ENCODE measurements around the gene FAM241B.
A peak's percentile ranks its signal among the peaks of the same experiment; 100 is the strongest.

The FAM241B gene

GRCh38 chr10:69662901-69663300 is 32.9 kb downstream of the FAM241B start:
- H3K4ac ChIP-seq (ENCODE audit: low read depth, low read length), result no peak overlapping the region
- H3K4me3 ChIP-seq (ENCODE audit: low read length), result no peak overlapping the region
- DNase-seq, result no peak
- no peak overlapping the region for H3K18ac ChIP-seq (ENCODE audit: low read length)
- H2BK120ac ChIP-seq (ENCODE audit: low read depth, low read length), result no peak overlapping the region
- no peaks in the 10 kb centered on the region for H3K79me1 ChIP-seq (ENCODE audit: low read length)
- no peaks in the 10 kb centered on the region for H3K79me2 ChIP-seq (ENCODE audit: control insufficient read depth, insufficient read depth, low read length)
- no peak overlapping the region for H2BK5ac ChIP-seq (ENCODE audit: low read length)
- H3K4me2 ChIP-seq (ENCODE audit: low read length), result no peak overlapping the region
- WGBS (ENCODE audit: extremely low coverage, insufficient coverage, low lambda C conversion rate), result no CpG with 5 or more reads among the region's 7 CpGs
- no peaks in the 10 kb centered on the region for H3K4me1 ChIP-seq (ENCODE audit: control insufficient read depth, low read depth, low read length)
- no peaks in the 10 kb centered on the region for H3K36me3 ChIP-seq (ENCODE audit: control insufficient read depth, insufficient read depth, low read length)
- no peak overlapping the region for H3K23ac ChIP-seq (ENCODE audit: low read length)
- no peak overlapping the region for H3K27ac ChIP-seq (ENCODE audit: low read depth, low read length)
- H3K56ac ChIP-seq (ENCODE audit: low read length), result no peak overlapping the region
- H4K8ac ChIP-seq (ENCODE audit: low read depth, low read length), result no peak overlapping the region
- H3K27me3 ChIP-seq (ENCODE audit: insufficient read depth, low read length, poor library complexity), result no peaks in the 10 kb centered on the region
- no peak overlapping the region for H3K9ac ChIP-seq (ENCODE audit: low read length)
- H2BK15ac ChIP-seq (replicated peaks; ENCODE audit: low read depth), result no peak overlapping the region
- no peak overlapping the region for H2AK5ac ChIP-seq (ENCODE audit: low read length)
- no peak overlapping the region for H4K5ac ChIP-seq (ENCODE audit: low read length)

GRCh38 chr10:69663369-69663947 is 33.4 kb downstream of the FAM241B start:
- no CpG with 5 or more reads among the region's 9 CpGs for WGBS (ENCODE audit: extremely low coverage, insufficient coverage, low lambda C conversion rate)
- DNase-seq, result peak; percentile 72

GRCh38 chr10:69665474-69666320 is 35.6 kb downstream of the FAM241B start:
- no peak overlapping the region for H4K5ac ChIP-seq (ENCODE audit: low read length)
- no peaks in the 10 kb centered on the region for H3K36me3 ChIP-seq (ENCODE audit: control insufficient read depth, insufficient read depth, low read length)
- no peak overlapping the region for H3K27ac ChIP-seq (ENCODE audit: low read depth, low read length)
- no CpG with 5 or more reads among the region's 17 CpGs for WGBS (ENCODE audit: extremely low coverage, insufficient coverage, low lambda C conversion rate)
- no peaks in the 10 kb centered on the region for H3K79me1 ChIP-seq (ENCODE audit: low read length)
- H4K8ac ChIP-seq (ENCODE audit: low read depth, low read length), result no peak overlapping the region
- H2AK5ac ChIP-seq (ENCODE audit: low read length), result no peak overlapping the region
- no peak overlapping the region for H2BK15ac ChIP-seq (replicated peaks; ENCODE audit: low read depth)
- H3K27me3 ChIP-seq (ENCODE audit: insufficient read depth, low read length, poor library complexity), result no peaks in the 10 kb centered on the region
- no peak overlapping the region for H3K4me2 ChIP-seq (ENCODE audit: low read length)
- H2BK120ac ChIP-seq (ENCODE audit: low read depth, low read length), result no peak overlapping the region
- H3K18ac ChIP-seq (ENCODE audit: low read length), result no peak overlapping the region
- H3K9ac ChIP-seq (ENCODE audit: low read length), result no peak overlapping the region
- H3K4ac ChIP-seq (ENCODE audit: low read depth, low read length), result no peak overlapping the region
- no peaks in the 10 kb centered on the region for H3K4me1 ChIP-seq (ENCODE audit: control insufficient read depth, low read depth, low read length)
- no peak for DNase-seq
- no peaks in the 10 kb centered on the region for H3K79me2 ChIP-seq (ENCODE audit: control insufficient read depth, insufficient read depth, low read length)
- H3K23ac ChIP-seq (ENCODE audit: low read length), result no peak overlapping the region
- no peak overlapping the region for H2BK5ac ChIP-seq (ENCODE audit: low read length)
- H3K56ac ChIP-seq (ENCODE audit: low read length), result no peak overlapping the region
- H3K4me3 ChIP-seq (ENCODE audit: low read length), result no peak overlapping the region

More at GRCh38 chr10:69663369-69663947, 33.4 kb downstream of the FAM241B start:
- no peak overlapping the region for H3K23ac ChIP-seq (ENCODE audit: low read length)
- no peaks in the 10 kb centered on the region for H3K36me3 ChIP-seq (ENCODE audit: control insufficient read depth, insufficient read depth, low read length)
- no peak overlapping the region for H4K5ac ChIP-seq (ENCODE audit: low read length)
- no peaks in the 10 kb centered on the region for H3K27me3 ChIP-seq (ENCODE audit: insufficient read depth, low read length, poor library complexity)
- no peaks in the 10 kb centered on the region for H3K79me1 ChIP-seq (ENCODE audit: low read length)
- H2BK15ac ChIP-seq (replicated peaks; ENCODE audit: low read depth), result no peak overlapping the region
- no peak overlapping the region for H3K56ac ChIP-seq (ENCODE audit: low read length)
- no peak overlapping the region for H3K4me3 ChIP-seq (ENCODE audit: low read length)
- H2BK5ac ChIP-seq (ENCODE audit: low read length), result no peak overlapping the region
- H4K8ac ChIP-seq (ENCODE audit: low read depth, low read length), result no peak overlapping the region
- H3K18ac ChIP-seq (ENCODE audit: low read length), result no peak overlapping the region
- H2AK5ac ChIP-seq (ENCODE audit: low read length), result no peak overlapping the region
- H3K27ac ChIP-seq (ENCODE audit: low read depth, low read length), result no peak overlapping the region
- no peak overlapping the region for H2BK120ac ChIP-seq (ENCODE audit: low read depth, low read length)
- no peaks in the 10 kb centered on the region for H3K4me1 ChIP-seq (ENCODE audit: control insufficient read depth, low read depth, low read length)
- H3K9ac ChIP-seq (ENCODE audit: low read length), result no peak overlapping the region
- no peak overlapping the region for H3K4me2 ChIP-seq (ENCODE audit: low read length)
- no peaks in the 10 kb centered on the region for H3K79me2 ChIP-seq (ENCODE audit: control insufficient read depth, insufficient read depth, low read length)
- no peak overlapping the region for H3K4ac ChIP-seq (ENCODE audit: low read depth, low read length)

GRCh38 chr10:69666756-69667155 is 36.7 kb downstream of the FAM241B start:
- no peak overlapping the region for H3K4me3 ChIP-seq (ENCODE audit: low read length)
- H3K36me3 ChIP-seq (ENCODE audit: control insufficient read depth, insufficient read depth, low read length), result no peaks in the 10 kb centered on the region
- H3K4ac ChIP-seq (ENCODE audit: low read depth, low read length), result no peak overlapping the region
- no peak overlapping the region for H3K23ac ChIP-seq (ENCODE audit: low read length)
- H3K56ac ChIP-seq (ENCODE audit: low read length), result no peak overlapping the region
- H4K5ac ChIP-seq (ENCODE audit: low read length), result no peak overlapping the region
- H3K79me1 ChIP-seq (ENCODE audit: low read length), result no peaks in the 10 kb centered on the region
- no peak overlapping the region for H3K4me2 ChIP-seq (ENCODE audit: low read length)
- no CpG with 5 or more reads among the region's 4 CpGs for WGBS (ENCODE audit: extremely low coverage, insufficient coverage, low lambda C conversion rate)
- no peak overlapping the region for H2BK120ac ChIP-seq (ENCODE audit: low read depth, low read length)
- H4K8ac ChIP-seq (ENCODE audit: low read depth, low read length), result no peak overlapping the region
- no peak overlapping the region for H2AK5ac ChIP-seq (ENCODE audit: low read length)
- H3K18ac ChIP-seq (ENCODE audit: low read length), result no peak overlapping the region
- no peaks in the 10 kb centered on the region for H3K79me2 ChIP-seq (ENCODE audit: control insufficient read depth, insufficient read depth, low read length)
- no peaks in the 10 kb centered on the region for H3K27me3 ChIP-seq (ENCODE audit: insufficient read depth, low read length, poor library complexity)
- no peak overlapping the region for H2BK15ac ChIP-seq (replicated peaks; ENCODE audit: low read depth)
- DNase-seq, result no peak
- H3K4me1 ChIP-seq (ENCODE audit: control insufficient read depth, low read depth, low read length), result no peaks in the 10 kb centered on the region
- no peak overlapping the region for H2BK5ac ChIP-seq (ENCODE audit: low read length)
- H3K27ac ChIP-seq (ENCODE audit: low read depth, low read length), result no peak overlapping the region
- no peak overlapping the region for H3K9ac ChIP-seq (ENCODE audit: low read length)

GRCh38 chr10:69668721-69669120 is 38.7 kb downstream of the FAM241B start:
- Histone ChIP-seq H3K27ac (ENCODE audit: low read depth, low read length) (no peak overlapping the region), H2AK5ac (ENCODE audit: low read length) (no peak overlapping the region), H3K4ac (ENCODE audit: low read depth, low read length) (no peak overlapping the region), H3K18ac (ENCODE audit: low read length) (no peak overlapping the region), H3K9ac (ENCODE audit: low read length) (no peak overlapping the region), H2BK5ac (ENCODE audit: low read length) (no peak overlapping the region), H3K23ac (ENCODE audit: low read length) (no peak overlapping the region), H3K27me3 (ENCODE audit: insufficient read depth, low read length, poor library complexity) (no peaks in the 10 kb centered on the region), H3K4me2 (ENCODE audit: low read length) (no peak overlapping the region), H2BK120ac (ENCODE audit: low read depth, low read length) (no peak overlapping the region), H3K56ac (ENCODE audit: low read length) (no peak overlapping the region), H3K36me3 (ENCODE audit: control insufficient read depth, insufficient read depth, low read length) (no peaks in the 10 kb centered on the region), H2BK15ac (replicated peaks; ENCODE audit: low read depth) (no peak overlapping the region), H3K79me2 (ENCODE audit: control insufficient read depth, insufficient read depth, low read length) (no peaks in the 10 kb centered on the region), H3K4me3 (ENCODE audit: low read length) (no peak overlapping the region), H4K5ac (ENCODE audit: low read length) (no peak overlapping the region), H4K8ac (ENCODE audit: low read depth, low read length) (no peak overlapping the region), H3K79me1 (ENCODE audit: low read length) (no peaks in the 10 kb centered on the region), H3K4me1 (ENCODE audit: control insufficient read depth, low read depth, low read length) (no peaks in the 10 kb centered on the region)
- no CpG with 5 or more reads among the region's 5 CpGs for WGBS (ENCODE audit: extremely low coverage, insufficient coverage, low lambda C conversion rate)
- no peak for DNase-seq

All from mesendoderm (in vitro differentiated cells).